Measurements from ENCODE around the gene AGER.
"Not testable (repeated sequence)": the region's sequence is repeated elsewhere in the genome, so short reads cannot be mapped to it uniquely, and the experiment has no call there.

The AGER gene

GRCh38 chr6:32184084-32184640, at the start of gene AGER:
AGER (minus strand) TSS chr6:32184253; CDS start chr6:32184222, 31 bp downstream.
- DNase-seq (ENCODE audit: low spot score): no peak

GRCh38 chr6:32226434-32226833, 42.4 kb upstream of the AGER start:
- DNase-seq (ENCODE audit: low spot score): no peak

- DNase-seq (ENCODE audit: low spot score): no peak
These were observed 40.6 kb upstream of the AGER start for GRCh38 chr6:32224696-32225095.

- DNase-seq (ENCODE audit: low spot score): no peak
These were observed 39.5 kb upstream of the AGER start, which contains the start of gene NOTCH4 for GRCh38 chr6:32223258-32224235. NOTCH4 (minus strand) TSS chr6:32224067; CDS start chr6:32223928, 139 bp downstream.

GRCh38 chr6:32222333-32223230, 38.5 kb upstream of the AGER start:
- no peak for DNase-seq (ENCODE audit: low spot score)

GRCh38 chr6:32220021-32220420, 36.0 kb upstream of the AGER start:
- DNase-seq (ENCODE audit: low spot score): no peak

GRCh38 chr6:32218167-32218566, 34.1 kb upstream of the AGER start:
- DNase-seq (ENCODE audit: low spot score): no peak

GRCh38 chr6:32216998-32217397, 32.9 kb upstream of the AGER start:
- no peak for DNase-seq (ENCODE audit: low spot score)

GRCh38 chr6:32216285-32216684, 32.2 kb upstream of the AGER start:
- DNase-seq (ENCODE audit: low spot score): no peak

GRCh38 chr6:32215617-32216016, 31.6 kb upstream of the AGER start:
- DNase-seq (ENCODE audit: low spot score): no peak

- no peak for DNase-seq (ENCODE audit: low spot score)
These were observed 30.1 kb upstream of the AGER start for GRCh38 chr6:32214126-32214525.

GRCh38 chr6:32213649-32214048, 29.6 kb upstream of the AGER start:
- DNase-seq (ENCODE audit: low spot score): no peak

- no peak for DNase-seq (ENCODE audit: low spot score)
These were observed 28.2 kb upstream of the AGER start for GRCh38 chr6:32212076-32212760.

GRCh38 chr6:32211432-32211831, 27.4 kb upstream of the AGER start:
- not testable (repeated sequence) for DNase-seq (ENCODE audit: low spot score)

- no peak for DNase-seq (ENCODE audit: low spot score)
These were observed 26.1 kb upstream of the AGER start for GRCh38 chr6:32210191-32210601.

- DNase-seq (ENCODE audit: low spot score): no peak
These were observed 24.9 kb upstream of the AGER start for GRCh38 chr6:32208996-32209395.

GRCh38 chr6:32204268-32204715, 20.2 kb upstream of the AGER start:
- no peak for DNase-seq (ENCODE audit: low spot score)

- no peak for DNase-seq (ENCODE audit: low spot score)
These were observed 19.6 kb upstream of the AGER start for GRCh38 chr6:32203426-32204267.

GRCh38 chr6:32202186-32202585, 18.1 kb upstream of the AGER start:
- DNase-seq (ENCODE audit: low spot score): no peak

- DNase-seq (ENCODE audit: low spot score): no peak
These were observed 16.8 kb upstream of the AGER start for GRCh38 chr6:32200711-32201475.

All from ecto neural progenitor cell (in vitro differentiated cells).